ENCODE data around the gene NOS1.
"Not testable (repeated sequence)": the region's sequence is repeated elsewhere in the genome, so short reads cannot be mapped to it uniquely, and the experiment has no call there.

Gene NOS1

GRCh38 chr12:117361347-117361751 lies at the start of gene NOS1:
Gene NOS1 (minus strand): TSS chr12:117361626. CDS start chr12:117331069, 30,557 bp downstream.
- DNase-seq (ENCODE audit: low spot score): no peak

- no peak for DNase-seq (ENCODE audit: low spot score)
Measured at GRCh38 chr12:117409286-117409685, 47.9 kb upstream of the NOS1 start.

DNA sequence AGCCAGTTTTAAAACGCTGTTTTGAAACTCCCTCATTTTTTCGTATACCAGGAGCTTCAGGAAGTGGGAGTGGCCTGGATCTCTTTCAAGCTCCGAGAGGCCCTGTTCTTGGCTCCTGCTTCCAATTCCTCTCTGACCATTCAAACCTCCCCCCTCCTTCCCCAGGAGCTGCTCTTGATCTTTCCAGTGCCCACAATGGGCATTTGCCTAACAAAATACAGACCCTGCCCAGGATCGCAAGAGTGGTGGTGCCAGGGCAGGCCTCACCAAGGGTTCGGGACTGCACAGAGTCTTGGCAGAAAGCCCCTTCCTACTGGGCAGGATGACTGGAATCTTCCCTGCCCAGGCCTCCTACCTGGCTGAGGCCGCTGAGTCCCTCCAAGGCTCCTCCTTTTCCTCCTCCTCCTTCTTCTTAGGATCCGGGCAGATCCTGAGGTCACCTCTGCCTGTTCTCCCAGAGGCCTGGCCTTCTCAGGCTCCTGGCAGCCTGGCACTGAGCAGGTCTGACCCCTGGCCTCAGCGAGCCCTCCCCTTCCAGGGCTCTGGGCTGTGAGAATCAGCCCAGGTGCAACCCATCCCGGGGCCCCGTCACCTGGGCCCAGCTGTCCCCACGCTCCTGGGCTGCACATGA lies 46.9 kb upstream of the NOS1 start:
- DNase-seq (ENCODE audit: low spot score): peak; percentile 74

DNA sequence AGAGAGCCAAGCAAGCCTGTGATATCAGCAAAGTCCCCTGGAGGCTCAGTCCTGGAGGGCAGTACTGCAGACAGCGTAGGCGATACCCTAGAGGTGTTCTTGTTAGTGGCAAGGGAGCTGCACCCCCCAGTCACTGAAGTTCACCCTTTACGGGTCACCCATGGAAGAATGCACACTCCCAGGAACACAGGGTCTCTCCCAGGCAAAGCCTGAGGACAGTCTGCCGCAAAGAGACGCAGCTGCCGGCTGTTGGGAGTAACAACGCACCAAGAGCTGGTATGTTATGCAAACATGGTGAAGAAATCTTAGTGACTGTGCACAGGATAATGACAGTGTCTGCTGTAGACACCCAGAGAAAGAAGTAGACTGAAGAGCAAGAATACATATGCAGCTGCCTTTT lies 43.5 kb upstream of the NOS1 start:
- no peak for DNase-seq (ENCODE audit: low spot score)

- no peak for DNase-seq (ENCODE audit: low spot score)
Measured at GRCh38 chr12:117404203-117404853, 42.9 kb upstream of the NOS1 start.

GRCh38 chr12:117403586-117404139 lies 42.2 kb upstream of the NOS1 start:
- no peak for DNase-seq (ENCODE audit: low spot score)

DNA sequence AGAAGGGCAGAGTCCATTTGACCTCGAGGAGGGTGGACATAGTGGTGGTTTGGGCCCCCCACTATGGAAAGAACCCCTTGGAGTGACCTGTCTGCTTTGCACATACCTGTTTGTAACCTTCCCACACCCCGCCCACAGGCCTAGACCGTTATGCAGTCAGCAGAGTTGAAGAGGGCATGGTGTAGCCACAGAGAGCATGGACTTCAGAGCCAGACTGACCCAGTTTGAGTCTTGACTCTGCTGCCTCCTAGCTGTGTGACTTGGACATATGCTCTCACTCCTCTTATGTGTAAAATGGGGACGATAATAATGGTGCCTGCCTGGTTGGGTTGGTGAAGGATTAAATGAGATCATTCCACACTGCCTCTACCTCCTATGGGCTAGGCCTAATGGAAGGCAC lies 40.9 kb upstream of the NOS1 start:
- no peak for DNase-seq (ENCODE audit: low spot score)

GRCh38 chr12:117400912-117401311 lies 39.5 kb upstream of the NOS1 start:
- no peak for DNase-seq (ENCODE audit: low spot score)

DNA sequence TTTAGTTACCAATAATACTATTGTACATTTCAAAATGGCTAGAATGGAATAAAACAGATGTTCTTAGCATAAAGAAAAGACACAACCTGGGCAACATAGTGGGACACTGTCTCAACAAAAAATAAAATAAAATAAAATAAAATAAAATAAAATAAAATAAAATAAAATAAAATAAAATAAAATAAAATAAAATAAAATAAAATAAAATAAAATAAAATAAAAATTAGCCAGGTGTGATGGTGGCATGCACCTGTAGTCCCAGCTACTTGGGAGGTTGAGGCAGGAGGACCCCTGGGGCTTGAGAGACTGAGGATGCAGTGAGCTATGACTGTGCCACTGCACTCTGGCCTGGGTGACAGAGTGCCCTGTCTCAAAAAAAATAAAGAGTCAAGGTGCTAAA lies 37.1 kb upstream of the NOS1 start:
- not testable (repeated sequence) for DNase-seq (ENCODE audit: low spot score)

DNA sequence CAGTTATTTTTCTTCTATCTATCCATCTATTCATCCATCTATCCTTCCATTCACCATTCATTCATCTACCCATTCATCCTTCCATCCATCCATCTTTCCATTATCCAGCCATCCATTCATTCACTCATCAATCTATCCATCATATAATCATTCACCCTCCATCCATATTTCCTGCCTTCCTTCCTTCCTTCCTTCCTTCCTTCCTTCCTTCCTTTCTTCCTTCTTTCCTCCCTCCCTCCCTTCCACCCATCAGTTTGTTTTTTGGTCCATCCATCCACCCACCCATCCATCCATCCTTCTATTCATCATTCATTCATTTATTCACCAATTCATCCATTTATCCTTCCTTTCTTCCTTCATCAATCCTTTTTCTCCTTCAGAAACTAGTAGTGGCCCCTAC lies 34.3 kb upstream of the NOS1 start:
- DNase-seq (ENCODE audit: low spot score): no peak

DNA sequence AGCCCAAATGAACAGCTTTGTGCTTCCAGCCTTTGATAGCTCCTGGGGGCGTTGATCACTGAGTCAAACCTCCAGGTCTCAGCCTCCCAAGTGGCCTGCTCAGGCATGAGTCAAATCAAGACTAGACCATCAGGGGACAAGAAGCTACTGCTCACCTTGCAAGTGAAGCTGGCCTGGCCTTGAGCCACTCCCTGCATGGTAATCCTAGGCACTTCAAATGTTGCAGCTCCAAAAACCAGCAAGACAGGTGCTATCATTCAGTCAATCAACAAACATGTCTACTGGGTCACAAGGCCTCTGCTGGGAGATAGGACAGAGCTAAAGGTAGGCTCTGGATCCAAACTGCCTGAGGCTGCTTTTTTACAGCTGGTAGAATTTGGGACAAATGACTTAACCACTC lies 33.1 kb upstream of the NOS1 start:
- no peak for DNase-seq (ENCODE audit: low spot score)

DNA sequence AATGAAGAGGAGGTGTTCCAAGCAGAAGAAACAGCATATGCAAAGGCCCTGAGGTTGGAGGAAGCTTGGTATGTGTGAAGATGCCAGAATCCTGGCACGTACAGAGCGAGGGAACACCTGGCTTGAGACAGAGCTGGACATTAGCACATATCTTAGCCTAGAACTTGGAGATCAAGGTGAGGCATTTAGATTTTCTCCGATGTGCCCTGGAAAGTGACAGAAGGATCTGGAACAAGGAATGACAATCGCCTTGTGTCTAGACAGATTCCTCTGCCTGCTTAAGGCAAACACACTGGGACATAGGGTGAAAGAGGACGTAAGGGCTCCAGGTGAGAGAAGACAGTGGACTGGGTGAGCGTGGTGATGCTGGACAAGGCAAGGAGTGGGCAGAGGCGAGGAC lies 32.2 kb upstream of the NOS1 start:
- no peak for DNase-seq (ENCODE audit: low spot score)

- no peak for DNase-seq (ENCODE audit: low spot score)
Measured at GRCh38 chr12:117390866-117391265, 29.4 kb upstream of the NOS1 start.

DNA sequence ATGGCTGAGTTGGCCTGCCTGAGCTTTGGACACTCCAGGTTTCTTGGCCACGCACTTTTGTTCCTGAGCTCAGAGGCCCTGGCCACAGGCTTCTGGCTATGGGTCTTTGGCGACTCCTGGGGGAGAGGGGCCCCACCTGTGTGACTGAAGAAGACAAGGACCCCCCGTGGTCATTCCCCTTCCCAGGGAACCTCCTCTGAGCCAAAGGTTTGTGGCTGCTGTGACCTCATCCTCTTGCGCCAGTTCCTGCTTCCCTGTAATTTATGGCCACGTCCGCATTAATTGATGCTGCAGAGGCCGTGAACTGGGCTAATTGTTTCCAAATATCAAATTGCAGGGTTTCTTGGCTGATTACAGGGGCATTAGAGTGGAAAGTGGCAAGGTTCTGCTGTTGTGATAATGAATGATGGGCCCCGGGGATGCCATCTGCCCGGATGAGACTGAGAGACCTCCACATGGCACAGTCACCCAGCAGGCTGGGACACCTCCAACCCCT lies 27.6 kb upstream of the NOS1 start:
- DNase-seq (ENCODE audit: low spot score): no peak

- DNase-seq (ENCODE audit: low spot score): peak; percentile 85
Measured at GRCh38 chr12:117387832-117388231, 26.4 kb upstream of the NOS1 start.

- DNase-seq (ENCODE audit: low spot score): no peak
Measured at GRCh38 chr12:117384735-117385134, 23.3 kb upstream of the NOS1 start.

GRCh38 chr12:117380083-117380482 lies 18.7 kb upstream of the NOS1 start:
- no peak for DNase-seq (ENCODE audit: low spot score)

DNA sequence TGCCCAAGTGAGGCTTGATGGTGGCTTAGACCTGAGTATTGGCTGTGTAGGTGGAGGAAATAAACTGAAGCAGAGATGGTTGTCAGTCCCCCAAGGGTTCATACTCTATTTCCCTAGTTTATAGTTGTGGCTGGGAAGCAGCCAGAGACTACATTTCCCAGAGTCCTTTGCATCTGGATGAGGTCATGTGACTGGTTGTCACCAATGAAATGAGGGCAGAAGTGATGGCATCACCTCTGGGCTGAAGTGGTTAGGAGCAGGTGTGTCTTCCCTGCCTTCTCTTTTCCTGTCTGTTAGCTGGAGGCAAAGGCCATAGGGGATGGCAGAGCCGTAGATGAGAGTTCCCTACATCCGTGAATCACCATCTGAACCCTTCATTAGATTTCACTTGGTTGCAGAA lies 16.3 kb upstream of the NOS1 start:
- no peak for DNase-seq (ENCODE audit: low spot score)

DNA sequence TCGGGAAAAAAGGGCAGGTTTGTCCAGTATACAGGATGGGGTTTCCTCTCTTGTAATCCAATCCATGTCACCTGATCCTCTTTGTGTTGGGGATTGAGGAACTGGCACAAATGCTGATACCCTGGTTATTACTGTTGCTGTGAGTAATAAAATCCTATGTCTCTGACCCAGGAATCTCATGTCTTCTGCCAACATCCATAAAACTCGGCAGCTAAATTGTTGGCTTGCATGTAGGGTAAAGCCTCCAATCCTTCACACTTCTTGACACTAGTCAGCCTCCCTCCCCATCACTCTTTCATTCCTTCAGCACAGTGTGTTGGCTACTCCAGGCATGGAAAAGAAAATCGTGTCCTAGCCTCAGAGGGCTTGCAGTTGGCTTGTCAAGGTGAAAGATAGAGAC lies 9.2 kb upstream of the NOS1 start:
- DNase-seq (ENCODE audit: low spot score): no peak

DNA sequence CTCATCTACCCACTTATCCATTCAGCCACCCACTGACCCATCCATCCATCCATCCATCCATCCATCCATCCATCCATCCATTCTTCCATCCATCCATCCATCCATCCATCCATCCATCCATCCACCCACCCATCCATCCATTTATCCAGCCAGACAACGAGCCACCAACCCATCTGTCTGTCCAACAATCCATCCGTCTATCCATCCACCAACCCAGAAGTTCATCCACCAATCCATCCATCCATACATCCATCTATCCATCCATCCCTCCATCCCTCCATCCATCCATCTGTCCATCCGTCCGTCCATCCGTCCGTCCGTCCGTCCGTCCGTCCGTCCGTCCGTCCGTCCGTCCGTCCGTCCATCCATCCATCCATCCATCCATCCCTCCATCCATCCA lies 8.6 kb upstream of the NOS1 start:
- DNase-seq (ENCODE audit: low spot score): not testable (repeated sequence)

- peak; percentile 93 for DNase-seq (ENCODE audit: low spot score)
Measured at GRCh38 chr12:117367006-117367638, 5.7 kb upstream of the NOS1 start.

DNA sequence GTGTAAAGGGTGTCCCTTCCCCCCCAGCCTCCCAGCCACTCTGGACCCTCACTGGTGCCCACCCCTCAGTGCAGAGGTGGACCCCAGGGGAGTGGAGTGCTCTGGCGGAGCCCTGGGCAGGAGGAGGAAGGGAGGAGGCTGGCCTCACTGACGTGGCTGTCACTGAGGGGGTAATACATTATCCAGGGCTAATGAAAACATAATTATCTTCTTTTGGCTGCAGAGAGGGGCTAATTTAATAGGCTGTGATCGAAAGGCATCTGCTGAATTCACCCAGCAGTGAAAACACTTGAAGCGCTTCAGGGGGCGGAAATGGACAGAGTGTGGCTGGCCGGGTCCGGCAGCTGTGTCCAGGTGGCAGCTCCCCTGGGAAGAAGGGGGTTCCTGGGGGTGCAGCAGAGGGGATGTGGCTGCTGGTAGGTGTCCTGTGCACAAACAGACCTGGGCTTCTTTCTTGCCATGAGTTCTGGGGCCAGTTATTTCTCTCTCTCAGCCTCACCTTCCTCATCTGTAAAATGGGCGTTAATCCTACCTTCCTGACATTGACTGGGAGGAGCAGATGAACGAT lies 3.7 kb upstream of the NOS1 start:
- DNase-seq (ENCODE audit: low spot score): no peak

All from cerebellar cortex (tissue), 1 donor.